Measurements from ENCODE around the gene ZNF787.
"Not testable (repeated sequence)": the region's sequence is repeated elsewhere in the genome, so short reads cannot be mapped to it uniquely, and the experiment has no call there.

The ZNF787 gene

GRCh38 chr19:56121180-56122167 is at the start of gene ZNF787:
Gene ZNF787, minus strand, starts transcription at chr19:56121295. Its CDS starts 18,078 bp downstream, at chr19:56103217.
- peak; percentile 94 to 97 (median 97) for DNase-seq (ENCODE audit: low read depth in 3 of 3, low spot score in 1 of 3)

GRCh38 chr19:56170261-56170660 is 49.2 kb upstream of the ZNF787 start:
- no peak for DNase-seq (ENCODE audit: low read depth in 3 of 3, low spot score in 1 of 3)

GRCh38 chr19:56167064-56167578 is 46.0 kb upstream of the ZNF787 start:
- no peak for DNase-seq (ENCODE audit: low read depth in 3 of 3, low spot score in 1 of 3)

- no peak for DNase-seq (ENCODE audit: low read depth in 3 of 3, low spot score in 1 of 3)
Observed at GRCh38 chr19:56163097-56163496, 42.0 kb upstream of the ZNF787 start.

GRCh38 chr19:56162258-56162657 is 41.2 kb upstream of the ZNF787 start:
- DNase-seq (ENCODE audit: low read depth in 3 of 3, low spot score in 1 of 3) = no peak

- DNase-seq (ENCODE audit: low read depth in 3 of 3, low spot score in 1 of 3) = no peak
Observed at GRCh38 chr19:56161534-56161933, 40.4 kb upstream of the ZNF787 start.

GRCh38 chr19:56159622-56160271 is 38.7 kb upstream of the ZNF787 start:
- no peak for DNase-seq (ENCODE audit: low read depth in 3 of 3, low spot score in 1 of 3)

GRCh38 chr19:56159009-56159559 is 38.0 kb upstream of the ZNF787 start:
- DNase-seq (ENCODE audit: low read depth in 3 of 3, low spot score in 1 of 3) = no peak

GRCh38 chr19:56158170-56158757 is 37.2 kb upstream of the ZNF787 start:
- no peak for DNase-seq (ENCODE audit: low read depth in 3 of 3, low spot score in 1 of 3)

- DNase-seq (ENCODE audit: low read depth in 3 of 3, low spot score in 1 of 3) = no peak
Observed at GRCh38 chr19:56156768-56157167, 35.7 kb upstream of the ZNF787 start.

- no peak for DNase-seq (ENCODE audit: low read depth in 3 of 3, low spot score in 1 of 3)
Observed at GRCh38 chr19:56155124-56155687, 34.1 kb upstream of the ZNF787 start.

- no peak for DNase-seq (ENCODE audit: low read depth in 3 of 3, low spot score in 1 of 3)
Observed at GRCh38 chr19:56153507-56153906, 32.4 kb upstream of the ZNF787 start.

GRCh38 chr19:56152644-56153043 is 31.5 kb upstream of the ZNF787 start:
- DNase-seq (ENCODE audit: low read depth in 3 of 3, low spot score in 1 of 3) = no peak

- DNase-seq (ENCODE audit: low read depth in 3 of 3, low spot score in 1 of 3) = no peak
Observed at GRCh38 chr19:56150358-56150757, 29.3 kb upstream of the ZNF787 start.

- no peak for DNase-seq (ENCODE audit: low read depth in 3 of 3, low spot score in 1 of 3)
Observed at GRCh38 chr19:56149656-56150038, 28.6 kb upstream of the ZNF787 start.

- DNase-seq (ENCODE audit: low read depth in 3 of 3, low spot score in 1 of 3) = not testable (repeated sequence)
Observed at GRCh38 chr19:56148955-56149655, 28.0 kb upstream of the ZNF787 start.

- DNase-seq (ENCODE audit: low read depth in 3 of 3, low spot score in 1 of 3) = no peak
Observed at GRCh38 chr19:56148096-56148495, 27.0 kb upstream of the ZNF787 start.

- no peak for DNase-seq (ENCODE audit: low read depth in 3 of 3, low spot score in 1 of 3)
Observed at GRCh38 chr19:56147307-56147706, 26.2 kb upstream of the ZNF787 start.

GRCh38 chr19:56146904-56147303 is 25.8 kb upstream of the ZNF787 start:
- no peak for DNase-seq (ENCODE audit: low read depth in 3 of 3, low spot score in 1 of 3)

- no peak for DNase-seq (ENCODE audit: low read depth in 3 of 3, low spot score in 1 of 3)
Observed at GRCh38 chr19:56145698-56146097, 24.6 kb upstream of the ZNF787 start.

Data from stimulated activated CD4-positive, alpha-beta T cell treated with anti-CD3 and anti-CD28 coated beads, TNF-alpha, amount 100 ng/mL, for 1 hour (primary cell).